ENCODE results near the gene APPBP2.
"Not testable (repeated sequence)": the region's sequence is repeated elsewhere in the genome, so short reads cannot be mapped to it uniquely, and the experiment has no call there.

The APPBP2 gene

DNA sequence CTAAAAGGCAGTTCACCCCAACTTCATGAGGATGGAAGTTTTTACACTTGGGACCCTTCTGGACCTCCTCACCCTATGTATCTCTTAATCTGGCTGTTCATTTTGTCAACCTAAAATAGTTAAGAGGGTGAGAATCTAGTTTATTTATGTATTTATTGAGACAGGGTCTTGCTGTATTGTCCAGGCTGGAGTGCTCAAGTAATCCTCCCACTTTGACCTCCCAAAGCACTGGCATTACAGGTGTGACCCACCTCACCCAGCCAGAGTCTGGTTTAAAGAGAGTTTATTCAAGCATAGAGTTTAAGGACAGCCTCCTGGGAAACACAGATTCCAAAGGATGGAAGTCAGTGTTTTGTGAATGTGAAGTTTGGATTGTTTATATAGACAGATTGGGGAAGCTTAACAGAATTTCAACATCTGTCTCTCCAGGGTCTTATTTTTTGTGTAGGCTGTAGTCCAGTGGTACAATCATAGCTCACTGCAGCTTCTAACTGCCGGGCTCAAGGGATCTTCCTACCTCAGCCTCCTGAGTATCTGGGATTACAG, 8.0 kb upstream of the APPBP2 start:
- DNase-seq, result no peak

DNA sequence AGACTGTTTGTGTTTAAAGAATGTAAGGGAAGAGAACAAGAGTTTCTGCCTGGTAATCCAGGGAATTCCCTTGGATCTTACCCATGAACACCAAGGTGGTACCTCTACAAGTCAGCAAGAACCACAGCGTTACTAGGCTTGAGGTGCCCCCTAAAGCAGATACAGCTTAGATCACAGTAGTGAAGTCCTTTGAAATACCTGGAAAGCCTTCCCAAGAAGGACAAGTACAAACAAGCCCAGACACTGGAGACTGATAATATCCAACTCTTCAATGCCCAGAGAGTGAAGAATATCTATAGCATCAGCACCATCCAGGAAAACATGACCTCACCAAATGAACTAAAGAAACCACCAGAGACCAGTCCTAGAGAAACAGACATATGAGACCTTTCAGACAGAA, 3.8 kb upstream of the APPBP2 start:
- no peak for DNase-seq

DNA sequence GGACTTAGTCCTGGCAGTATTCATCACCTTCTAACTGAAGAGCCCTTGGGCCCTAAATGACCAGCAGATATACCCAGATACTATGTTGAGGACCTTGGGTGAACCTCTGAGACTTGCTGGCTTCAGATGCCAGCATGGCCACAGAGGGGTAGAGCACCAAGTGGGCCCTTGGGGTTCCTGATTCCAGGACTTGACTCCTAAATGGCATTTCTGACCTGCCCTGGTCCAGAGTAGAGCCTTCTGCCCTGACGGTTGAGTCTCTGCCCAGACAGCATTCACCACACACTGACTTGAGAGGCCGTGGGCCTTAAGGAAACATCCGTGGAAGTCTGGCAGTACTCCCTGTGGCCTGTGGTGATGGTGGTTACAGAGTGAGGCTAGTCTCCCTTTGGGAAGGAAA, 2.8 kb upstream of the APPBP2 start:
- no peak for DNase-seq

DNA sequence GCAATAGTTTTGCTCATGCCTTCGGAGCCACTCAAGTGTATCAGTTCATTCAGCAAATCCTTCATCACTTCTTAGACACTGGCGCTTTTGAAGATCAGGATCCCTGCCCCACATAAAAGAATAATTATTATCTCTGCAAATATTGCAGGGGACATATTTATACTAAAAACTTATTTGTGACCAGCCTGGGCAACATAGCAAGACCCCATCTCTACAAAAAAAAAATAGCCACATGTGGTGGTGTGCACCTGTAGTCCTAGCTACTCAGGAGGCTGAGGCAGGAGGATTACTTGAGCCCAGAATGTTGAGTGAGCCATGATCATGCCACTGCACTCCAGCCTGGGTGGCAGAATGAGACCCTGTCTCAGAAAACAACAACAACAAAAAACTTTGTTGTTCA, 1.7 kb upstream of the APPBP2 start:
- no peak for DNase-seq

DNA sequence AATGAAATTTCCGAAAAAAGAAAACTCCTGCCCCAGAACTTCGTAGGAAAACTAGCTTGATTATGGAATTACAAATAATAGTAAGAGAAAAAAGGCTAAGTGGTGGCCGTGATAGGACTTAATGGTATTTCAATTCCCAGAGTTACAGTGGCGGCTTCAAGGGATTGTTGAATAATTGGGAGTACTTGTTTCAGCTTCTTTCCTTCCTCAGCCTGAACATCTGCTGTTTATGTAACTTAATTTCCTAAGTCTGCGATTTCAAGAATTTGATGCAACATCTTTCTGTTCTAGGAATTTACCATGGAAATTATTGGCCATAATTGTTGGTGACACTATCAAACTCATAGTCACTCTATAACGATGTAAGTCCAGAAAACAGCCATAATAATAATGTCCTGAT, 684 bp upstream of the APPBP2 start:
- DNase-seq, result no peak

DNA sequence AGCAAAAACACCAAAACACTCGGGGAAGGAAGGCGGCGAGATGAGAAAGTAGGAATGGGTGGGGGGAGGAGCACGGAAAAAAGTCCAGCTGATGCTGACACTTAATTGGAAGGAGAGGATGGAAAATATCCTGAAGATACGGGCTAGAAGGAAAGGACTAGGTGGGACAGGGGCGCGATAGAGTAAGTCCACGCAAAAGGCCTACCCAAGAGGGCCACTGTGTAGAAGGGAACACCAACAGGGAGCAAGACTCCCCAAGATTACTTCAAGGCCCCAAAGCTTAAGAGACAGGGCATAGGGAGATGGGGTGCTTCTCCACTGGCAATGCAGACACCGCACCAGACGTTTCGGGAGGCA, 736 bp downstream of the APPBP2 start:
- peak in 5 of 51 donors; percentile 24 to 65 (median 52) for DNase-seq

DNA sequence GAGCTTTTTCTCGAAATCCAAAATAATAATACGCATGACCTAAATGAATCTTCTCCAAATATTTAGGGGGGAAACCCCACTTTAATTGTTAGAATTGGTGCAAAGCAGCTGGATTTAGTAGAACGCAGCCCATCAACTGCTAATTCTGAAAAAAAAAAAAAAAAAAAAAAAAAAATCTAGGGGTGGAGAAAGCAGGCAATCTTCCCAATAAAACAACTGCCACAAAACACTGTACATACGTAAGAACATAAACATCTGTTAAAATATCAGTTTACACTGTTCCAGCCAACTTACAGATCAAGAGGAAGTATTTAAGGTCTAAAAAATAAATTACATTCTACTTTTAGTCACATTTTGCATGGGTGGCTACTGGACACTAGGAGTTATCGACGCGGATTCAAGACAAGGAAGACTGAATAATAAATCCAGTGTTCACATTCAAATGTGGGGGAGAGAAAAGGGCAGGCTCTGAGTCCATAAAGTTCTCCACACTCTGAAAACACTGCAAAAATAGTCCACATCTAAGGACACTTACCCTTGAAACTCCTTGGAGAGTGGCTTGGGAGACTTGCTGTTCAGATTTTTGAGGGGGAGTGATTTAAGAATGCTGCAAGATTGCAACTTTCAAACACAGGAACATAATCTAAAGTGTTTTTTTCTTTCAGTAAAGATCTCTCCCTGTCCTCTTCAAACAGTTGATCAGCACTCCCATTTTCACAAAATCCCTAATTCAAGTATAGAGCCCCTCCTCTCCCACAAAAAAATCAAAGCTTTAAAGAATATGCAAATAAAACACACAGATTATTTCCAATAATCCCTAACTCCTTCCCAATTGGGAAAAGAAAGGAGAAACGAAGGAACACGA, 1.3 kb downstream of the APPBP2 start:
- peak in 2 of 51 donors; percentile 12 to 36 for DNase-seq

DNA sequence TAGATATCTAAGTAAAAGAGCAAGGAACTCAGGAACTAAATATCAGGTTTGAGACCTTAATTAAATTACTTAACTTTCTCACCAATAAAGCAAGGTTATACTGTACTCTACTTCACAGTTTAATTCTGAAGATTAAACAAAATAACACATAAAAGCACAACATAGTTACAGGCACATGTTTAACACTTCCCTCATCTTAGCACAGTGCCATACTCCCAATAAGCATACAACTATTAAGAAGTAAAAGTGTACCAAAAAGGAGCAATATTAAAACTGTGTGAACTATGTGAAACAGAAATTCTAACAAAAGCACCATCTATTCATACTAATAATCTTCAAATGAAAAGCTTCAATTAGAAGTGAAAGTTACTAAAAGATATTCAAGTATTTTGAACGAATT, 2.2 kb downstream of the APPBP2 start:
- no peak for DNase-seq

DNA sequence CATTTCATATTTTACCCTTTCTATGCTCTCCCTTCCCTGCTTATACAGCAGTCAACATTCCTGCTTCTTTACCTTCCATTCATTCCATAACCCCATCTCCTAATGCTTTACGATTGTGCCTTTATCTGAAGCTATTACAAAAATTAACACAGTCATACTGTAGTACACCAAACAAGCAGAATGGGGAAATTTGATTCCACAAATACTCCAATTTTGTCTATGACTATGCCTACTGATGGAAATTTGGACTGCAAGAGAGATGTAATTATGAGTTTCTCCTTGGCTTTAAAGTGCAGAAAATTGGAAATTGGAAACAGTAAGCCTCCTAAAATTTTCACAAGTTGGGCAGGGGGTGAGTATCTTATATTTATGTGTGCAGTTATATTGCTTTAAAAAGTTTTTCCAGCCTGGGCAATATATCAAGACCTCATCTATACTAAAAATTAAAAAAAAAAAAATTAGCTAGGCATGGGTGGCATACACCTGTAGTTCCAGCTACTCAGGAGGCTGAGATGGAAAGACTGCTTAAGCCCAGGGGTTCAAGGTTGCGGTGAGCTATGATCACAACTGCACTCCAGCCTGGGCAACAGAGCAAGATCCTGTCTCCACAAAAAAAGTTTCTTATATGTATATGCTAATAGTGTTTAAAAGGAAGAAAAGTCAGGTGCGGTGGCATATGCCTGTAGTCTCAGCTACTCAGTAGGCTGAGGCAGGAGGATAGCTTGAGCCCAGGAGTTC, 3.0 kb downstream of the APPBP2 start:
- DNase-seq, result no peak

DNA sequence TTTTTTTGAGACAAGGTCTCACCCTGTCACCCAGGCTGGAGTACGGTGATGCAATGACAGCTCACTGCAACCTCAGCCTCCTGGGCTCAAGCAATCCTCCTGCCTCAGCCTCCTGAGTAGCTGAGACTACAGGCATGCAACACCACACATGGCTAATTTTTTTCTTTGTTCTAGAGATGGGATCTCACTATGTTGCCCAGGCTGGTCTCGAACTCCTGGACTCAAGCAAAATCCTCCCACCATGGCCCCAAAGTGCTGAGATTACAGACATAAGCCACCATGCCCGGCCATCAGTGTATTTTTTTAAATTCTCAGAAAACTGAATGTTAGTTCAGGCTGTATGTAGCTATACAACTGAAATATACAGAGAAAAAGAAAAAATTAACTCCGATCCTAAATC, 6.2 kb downstream of the APPBP2 start:
- DNase-seq, result no peak

DNA sequence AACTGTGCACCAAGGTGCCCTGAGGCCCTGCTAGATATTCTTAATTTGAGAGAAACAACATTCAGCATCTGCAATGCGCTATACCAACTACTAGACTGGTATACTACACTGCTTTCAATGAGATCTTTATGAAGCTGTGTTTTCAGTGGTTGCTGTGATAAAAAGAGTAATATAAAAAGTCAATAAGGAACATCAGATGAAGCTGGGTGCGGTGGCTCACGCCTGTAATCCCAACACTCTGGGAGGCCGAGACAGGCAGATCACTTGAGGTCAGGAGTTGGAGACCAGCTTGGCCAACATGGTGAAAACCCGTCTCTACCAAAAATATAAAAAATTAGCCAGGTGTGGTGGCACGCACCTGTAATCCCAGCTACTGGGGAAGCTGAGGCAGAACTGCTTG, 10.4 kb downstream of the APPBP2 start:
- DNase-seq, result not testable (repeated sequence)

DNA sequence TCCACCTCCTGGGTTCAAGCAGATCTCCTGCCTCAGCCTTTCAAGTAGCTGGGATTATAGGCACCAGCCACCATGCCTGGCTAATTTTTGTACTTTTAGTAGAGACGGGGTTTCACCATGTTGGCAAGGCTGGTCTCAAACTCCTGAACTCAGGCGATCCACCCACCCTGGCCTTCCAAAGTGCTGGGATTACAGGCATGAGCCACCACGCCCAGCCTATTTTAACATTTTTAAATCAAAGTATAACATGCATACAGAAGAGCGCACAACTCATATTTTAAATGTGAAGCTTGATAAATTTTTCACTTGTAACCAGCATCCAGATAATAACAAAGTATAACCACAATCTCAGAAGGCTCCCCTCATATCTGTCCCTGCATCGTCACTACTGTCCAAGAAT, 10.8 kb downstream of the APPBP2 start:
- DNase-seq, result not testable (repeated sequence)

DNA sequence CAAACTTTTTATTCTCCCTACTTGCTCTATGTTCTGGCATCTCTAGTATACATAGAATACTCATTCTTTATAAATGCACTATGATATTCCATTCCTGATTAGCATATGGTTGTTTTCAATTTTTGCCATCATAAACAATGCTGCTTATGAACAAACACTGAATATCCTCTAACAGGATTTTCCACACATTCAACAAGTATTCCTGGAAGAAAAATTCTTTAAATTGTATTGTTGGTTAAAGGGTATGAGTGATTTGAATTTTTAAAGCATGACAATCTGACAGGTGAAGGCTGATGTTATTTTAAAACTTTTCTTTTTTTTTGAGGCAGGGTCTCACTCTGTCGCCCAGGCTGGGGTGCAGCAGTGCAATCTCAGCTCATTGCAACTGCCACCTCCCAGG, 11.5 kb downstream of the APPBP2 start:
- no peak for DNase-seq

DNA sequence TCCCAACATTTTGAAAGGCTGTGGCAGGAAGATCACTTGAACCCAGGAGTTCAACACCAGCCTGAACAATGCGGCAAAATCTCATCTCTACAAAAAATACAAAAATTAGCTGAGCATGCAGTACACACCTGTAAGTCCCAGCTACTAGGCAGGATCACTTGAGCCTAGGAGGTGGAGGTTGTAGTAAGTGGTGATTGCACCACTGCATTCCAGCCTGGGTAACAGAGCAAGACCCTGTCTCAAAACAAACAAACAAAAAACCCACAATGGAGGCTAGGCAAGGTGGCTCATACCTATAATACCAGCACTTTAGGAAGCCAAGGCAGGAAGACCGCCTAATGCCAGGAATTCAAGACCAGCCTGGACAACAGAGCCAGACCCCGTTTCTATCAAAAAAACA, 12.0 kb downstream of the APPBP2 start:
- DNase-seq, result no peak

DNA sequence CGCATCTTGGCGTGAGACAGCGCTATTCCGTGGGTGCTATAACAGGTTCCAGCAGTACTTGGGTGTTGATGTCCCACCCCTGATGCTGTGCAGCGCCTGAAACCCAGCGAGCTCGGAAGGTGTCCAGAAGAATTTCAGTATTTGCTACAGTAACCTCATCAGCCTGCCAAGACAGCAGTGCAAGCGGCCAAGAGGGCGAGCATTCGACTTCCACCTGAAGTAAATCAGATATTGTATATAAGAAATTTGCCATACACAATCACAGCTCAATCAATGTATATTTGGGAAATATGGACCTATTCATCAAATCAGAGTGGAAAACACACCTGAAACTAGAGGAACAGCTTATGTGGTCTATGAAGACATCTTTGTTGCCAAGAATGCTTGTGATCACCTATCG, 13.0 kb downstream of the APPBP2 start:
- no peak for DNase-seq

DNA sequence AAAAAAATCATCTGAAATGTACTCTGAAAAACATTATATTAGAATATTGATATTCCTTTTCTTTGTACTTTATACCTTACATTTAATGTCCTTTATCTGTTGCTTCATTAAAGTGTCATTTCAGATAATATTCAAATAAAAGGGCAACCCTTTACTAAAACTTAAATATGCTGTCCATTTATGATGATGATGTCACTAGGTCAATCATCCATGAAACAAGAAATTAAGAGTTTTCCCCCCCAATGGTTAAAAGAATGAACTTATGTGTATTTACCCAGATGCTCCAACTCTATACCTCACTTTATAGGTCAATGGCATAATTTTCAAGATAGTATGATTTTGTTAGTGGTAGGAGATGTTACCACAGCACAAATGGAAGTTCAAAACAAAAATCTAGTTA, 15.3 kb downstream of the APPBP2 start:
- DNase-seq, result no peak

DNA sequence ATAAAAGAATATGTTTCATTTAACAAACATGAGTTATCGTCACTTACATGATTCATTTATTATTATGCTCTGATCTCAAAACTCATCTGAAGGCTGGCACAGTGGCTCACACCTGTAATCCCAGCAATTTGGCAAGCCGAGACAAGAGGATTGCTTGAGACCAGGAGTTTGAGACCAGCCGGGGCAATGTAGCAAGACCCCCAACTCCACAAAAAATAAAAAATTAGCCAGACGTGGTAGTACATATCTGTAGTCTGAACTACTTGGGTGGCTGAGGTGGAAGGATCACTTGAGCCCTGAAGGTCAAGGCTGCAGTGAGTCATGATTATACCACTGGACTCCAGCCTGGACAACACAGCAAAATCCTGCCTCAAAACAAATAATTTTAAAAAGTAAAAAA, 16.0 kb downstream of the APPBP2 start:
- no peak for DNase-seq

DNA sequence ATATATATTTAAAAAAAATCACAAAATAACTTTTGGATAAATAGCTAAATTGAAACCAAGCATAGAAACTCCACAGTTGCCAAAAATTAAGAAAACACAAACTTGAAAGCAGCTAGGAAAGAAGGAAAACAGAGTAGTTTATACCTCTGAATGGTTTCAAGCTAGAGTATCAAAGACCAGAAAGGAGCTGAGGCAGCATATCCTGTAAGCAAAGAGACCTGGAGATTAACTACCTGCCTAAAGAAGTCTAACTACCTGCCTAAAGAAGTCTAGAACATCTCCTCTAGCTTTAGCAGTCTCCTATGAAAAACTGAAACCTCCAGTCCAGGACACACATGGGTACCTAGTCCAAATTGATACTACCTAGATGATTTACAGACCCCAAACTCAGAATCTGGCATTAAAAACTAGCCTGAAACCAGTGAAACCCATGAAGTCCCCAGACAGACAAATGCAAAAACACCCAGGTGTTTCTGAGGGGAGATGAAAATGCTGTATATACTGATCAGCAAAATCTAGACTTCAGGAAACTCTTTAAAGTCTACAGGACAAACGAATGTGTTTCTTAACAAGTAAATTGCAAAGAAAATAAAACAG, 17.6 kb downstream of the APPBP2 start:
- no peak for DNase-seq

DNA sequence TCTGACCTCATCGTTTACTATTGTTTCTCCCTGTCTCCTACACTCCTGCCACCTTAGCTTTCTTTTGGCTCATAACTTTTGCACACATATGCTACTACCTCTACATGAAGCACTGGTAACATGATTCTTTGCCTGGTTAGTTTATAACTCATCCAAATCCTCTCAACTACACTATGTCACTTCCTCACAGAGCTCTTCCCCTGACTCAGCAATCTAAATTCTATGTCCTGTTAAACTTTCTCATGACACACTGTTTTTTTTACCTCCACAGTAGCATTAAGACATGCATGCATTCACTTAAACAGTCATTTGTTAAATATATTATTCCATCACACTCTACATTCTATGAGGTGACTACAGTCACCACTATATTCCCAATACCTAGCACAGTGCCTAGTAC, 19.7 kb downstream of the APPBP2 start:
- DNase-seq, result no peak

DNA sequence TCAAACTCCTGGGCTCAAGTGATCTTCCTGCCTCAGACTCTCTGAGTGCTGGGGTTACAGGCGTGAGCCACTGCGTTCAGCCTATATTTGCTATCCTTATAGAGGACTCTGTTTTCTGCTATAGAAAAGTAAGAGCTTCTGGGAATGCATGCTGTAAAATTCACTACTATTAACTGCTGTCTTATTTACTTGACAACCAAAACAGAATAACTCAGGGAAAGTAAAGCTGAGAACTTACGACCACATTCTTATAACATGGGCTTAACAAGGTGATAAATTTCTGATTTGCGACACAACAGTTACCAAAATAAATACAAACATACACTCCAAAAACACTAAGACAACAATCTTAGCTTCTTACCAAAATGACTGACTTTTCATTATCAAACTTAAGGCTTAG, 23.9 kb downstream of the APPBP2 start:
- DNase-seq, result no peak

DNA sequence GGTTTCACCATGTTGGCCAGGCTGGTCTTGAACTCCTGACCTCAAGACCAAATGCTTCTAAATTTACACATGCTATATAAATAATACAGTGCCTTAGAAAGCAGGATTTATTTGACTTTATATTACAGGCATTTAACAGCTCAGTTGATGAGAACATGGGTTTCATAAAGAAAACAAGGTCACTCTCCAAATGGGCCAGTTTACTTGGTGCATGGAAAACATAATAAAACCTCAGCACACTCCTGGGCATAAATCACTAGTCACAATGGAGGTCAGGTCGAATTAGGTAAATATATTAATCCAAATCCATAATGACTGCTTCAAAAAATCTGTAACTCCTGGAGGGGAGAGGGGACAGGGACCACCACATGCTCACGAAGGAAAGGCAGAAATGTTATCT, 24.5 kb downstream of the APPBP2 start:
- DNase-seq, result no peak

DNA sequence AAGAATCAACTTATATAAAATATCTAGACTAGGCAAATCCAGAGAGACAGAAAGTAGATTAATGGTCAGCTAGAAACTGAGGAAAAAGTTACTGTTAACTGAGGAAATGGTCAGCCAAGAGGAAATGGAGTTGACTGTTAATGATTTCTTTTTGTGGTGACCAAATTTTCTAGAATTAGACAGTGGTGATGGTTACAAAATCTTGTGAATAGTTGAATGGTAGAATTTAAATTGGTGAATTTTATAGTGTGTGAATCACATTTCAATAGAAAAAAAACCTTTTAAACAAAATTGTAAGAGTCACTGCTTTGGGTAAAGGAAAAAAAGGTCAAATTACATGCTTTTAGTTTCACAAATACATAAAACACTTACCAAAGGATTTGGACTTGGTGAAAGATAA, 30.0 kb downstream of the APPBP2 start:
- DNase-seq, result no peak

DNA sequence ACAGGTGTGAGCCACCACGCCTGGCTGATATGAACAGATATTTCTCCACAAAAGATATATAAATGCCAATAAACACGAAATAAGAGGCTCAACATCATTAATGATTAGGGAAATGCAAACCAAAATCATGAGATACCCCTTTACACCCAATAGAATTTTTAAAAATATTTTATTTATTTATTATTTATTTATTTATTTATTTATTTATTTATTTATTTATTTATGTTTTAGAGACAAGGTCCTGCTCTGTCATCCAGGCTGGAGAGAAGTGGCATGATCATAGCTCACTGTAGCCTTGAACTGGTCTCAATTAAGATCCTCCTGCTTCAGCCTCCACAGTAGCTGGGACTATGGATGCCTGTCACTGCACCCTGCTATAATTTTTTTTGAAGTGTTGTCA, 30.8 kb downstream of the APPBP2 start:
- DNase-seq, result no peak

Measured in hypothalamus (tissue), 51 donors.